Measurements from ENCODE around the gene KCNN3.

The KCNN3 gene

GRCh38 chr1:154772606-154773506, 97.2 kb downstream of the KCNN3 start:
- DNase-seq (ENCODE audit: low spot score) = no peak
- in situ Hi-C loops (cut with MboI; ENCODE audit: low sequenced_read_pairs, unreplicated experiment) = no loop called here
- TF ChIP-seq, protein P1, sequence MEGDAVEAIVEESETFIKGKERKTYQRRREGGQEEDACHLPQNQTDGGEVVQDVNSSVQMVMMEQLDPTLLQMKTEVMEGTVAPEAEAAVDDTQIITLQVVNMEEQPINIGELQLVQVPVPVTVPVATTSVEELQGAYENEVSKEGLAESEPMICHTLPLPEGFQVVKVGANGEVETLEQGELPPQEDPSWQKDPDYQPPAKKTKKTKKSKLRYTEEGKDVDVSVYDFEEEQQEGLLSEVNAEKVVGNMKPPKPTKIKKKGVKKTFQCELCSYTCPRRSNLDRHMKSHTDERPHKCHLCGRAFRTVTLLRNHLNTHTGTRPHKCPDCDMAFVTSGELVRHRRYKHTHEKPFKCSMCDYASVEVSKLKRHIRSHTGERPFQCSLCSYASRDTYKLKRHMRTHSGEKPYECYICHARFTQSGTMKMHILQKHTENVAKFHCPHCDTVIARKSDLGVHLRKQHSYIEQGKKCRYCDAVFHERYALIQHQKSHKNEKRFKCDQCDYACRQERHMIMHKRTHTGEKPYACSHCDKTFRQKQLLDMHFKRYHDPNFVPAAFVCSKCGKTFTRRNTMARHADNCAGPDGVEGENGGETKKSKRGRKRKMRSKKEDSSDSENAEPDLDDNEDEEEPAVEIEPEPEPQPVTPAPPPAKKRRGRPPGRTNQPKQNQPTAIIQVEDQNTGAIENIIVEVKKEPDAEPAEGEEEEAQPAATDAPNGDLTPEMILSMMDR (IDR thresholded peaks at IDR 0.05; ENCODE audit: borderline replicate concordance, control extremely low read depth, extremely low read depth, insufficient read depth, missing control alignments) = no peak

GRCh38 chr1:154772056-154772455, 98.0 kb downstream of the KCNN3 start:
- TF ChIP-seq, protein P1 (IDR thresholded peaks at IDR 0.05; ENCODE audit: borderline replicate concordance, control extremely low read depth, extremely low read depth, insufficient read depth, missing control alignments) = no peak
- no peak for DNase-seq (ENCODE audit: low spot score)
- in situ Hi-C loops (cut with MboI; ENCODE audit: low sequenced_read_pairs, unreplicated experiment) = no loop called here

DNA sequence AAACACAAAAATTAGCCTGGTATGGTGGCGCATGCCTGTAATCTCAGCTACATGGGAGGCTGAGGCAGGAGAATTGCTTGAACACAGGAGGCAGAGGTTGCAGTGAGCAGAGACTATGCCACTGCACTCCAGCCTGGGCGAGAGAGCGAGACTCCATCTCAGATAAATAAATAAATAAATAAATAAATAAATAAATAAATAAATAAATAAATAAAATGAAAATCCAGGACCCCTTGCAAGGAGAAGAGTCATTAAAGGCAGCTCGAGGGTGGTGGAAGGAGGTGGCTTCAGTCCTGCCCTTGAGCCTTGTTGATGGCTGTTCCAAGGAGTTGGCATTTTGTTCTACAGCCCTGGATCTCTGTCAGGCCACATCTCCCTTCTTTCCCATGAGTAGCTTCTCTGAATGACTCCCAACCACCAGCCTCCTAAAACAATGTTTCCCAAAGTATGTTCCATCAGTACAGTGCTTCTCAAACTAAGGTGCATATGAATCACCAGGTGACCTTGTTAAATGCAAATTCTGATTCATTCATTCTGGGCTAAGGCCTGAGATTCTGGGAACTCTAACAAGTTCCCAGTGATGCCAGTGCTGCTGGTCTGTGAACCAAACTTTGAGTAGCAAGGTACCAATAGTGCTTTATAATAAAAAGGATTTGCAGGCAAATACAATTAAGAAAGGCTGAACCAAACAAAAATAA, 99.0 kb downstream of the KCNN3 start:
- in situ Hi-C loops (cut with MboI; ENCODE audit: low sequenced_read_pairs, unreplicated experiment) = no loop called here
- TF ChIP-seq, protein P1 (IDR thresholded peaks at IDR 0.05; ENCODE audit: borderline replicate concordance, control extremely low read depth, extremely low read depth, insufficient read depth, missing control alignments) = no peak
- no peak for DNase-seq (ENCODE audit: low spot score)

DNA sequence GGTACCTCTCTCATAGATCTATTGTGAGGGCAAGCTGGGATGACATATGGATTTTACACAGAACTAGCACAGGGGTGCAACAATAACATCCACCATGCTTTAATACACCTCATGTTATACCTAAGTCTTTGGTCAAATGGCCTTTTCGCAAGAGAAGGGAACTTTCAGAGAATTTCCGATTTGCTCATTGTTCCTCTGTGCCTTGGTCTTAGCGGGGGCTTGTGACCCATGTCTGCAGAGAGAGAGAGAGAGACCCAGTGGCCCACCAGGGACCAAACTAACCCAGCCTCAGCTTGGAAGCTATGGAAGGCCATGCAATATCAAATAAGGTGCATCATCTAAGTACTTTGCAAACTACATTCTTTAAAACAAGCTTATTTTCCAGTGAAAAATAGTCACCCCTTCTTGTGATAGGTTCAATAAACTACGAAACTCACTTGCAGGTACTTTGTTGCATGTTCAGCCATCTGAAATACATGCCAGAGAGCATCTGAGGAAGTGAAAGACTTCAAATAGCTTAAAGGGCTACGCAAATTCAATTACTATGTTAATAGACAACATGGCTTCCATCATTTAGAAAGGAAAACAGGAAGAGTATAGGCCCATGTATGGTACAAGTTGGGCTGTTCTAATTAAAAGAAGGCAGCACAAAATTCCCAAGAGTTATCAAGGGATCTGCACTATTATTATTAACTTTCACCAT, 100.7 kb downstream of the KCNN3 start:
- in situ Hi-C loops (cut with MboI; ENCODE audit: low sequenced_read_pairs, unreplicated experiment) = no loop called here
- TF ChIP-seq, protein P1 (IDR thresholded peaks at IDR 0.05; ENCODE audit: borderline replicate concordance, control extremely low read depth, extremely low read depth, insufficient read depth, missing control alignments) = no peak
- DNase-seq (ENCODE audit: low spot score) = no peak

- in situ Hi-C loops (cut with MboI; ENCODE audit: low sequenced_read_pairs, unreplicated experiment) = no loop called here
- no peak for DNase-seq (ENCODE audit: low spot score)
- TF ChIP-seq, protein P1 (IDR thresholded peaks at IDR 0.05; ENCODE audit: borderline replicate concordance, control extremely low read depth, extremely low read depth, insufficient read depth, missing control alignments) = no peak
These were observed 101.5 kb downstream of the KCNN3 start for GRCh38 chr1:154768456-154769125.

All from GM13976 (cell line).